Stimulated activated memory B cell treated with anti-CD40 and anti-IgM and Interleukin-4, amounts not matched to agents 10 μg/mL and 1 μg/mL and 100 μg/mL, for 72 hours (primary cell): Measurements from ENCODE around the gene IL4R.
A peak's percentile ranks its signal among the peaks of the same experiment; 100 is the strongest.
"Not testable (repeated sequence)": the region's sequence is repeated elsewhere in the genome, so short reads cannot be mapped to it uniquely, and the experiment has no call there.

Source experiments
- ATAC-seq: fragments of 150-1000 bp; cut with Tn5 transposase; 2 replicates; pipeline ENCODE4 v1.10.0; 2021
- H3K27ac Mint-ChIP-seq: one replicate; pipeline ENCODE4 v1.8.0; 2022; ENCODE audit warnings: mild to moderate bottlenecking, mixed read lengths
- H3K27me3 Mint-ChIP-seq: one replicate; pipeline ENCODE4 v1.8.0; 2022; ENCODE audit warnings: mixed read lengths
- H3K36me3 Mint-ChIP-seq: one replicate; pipeline ENCODE4 v1.8.0; 2022; ENCODE audit warnings: mixed read lengths
- H3K4me1 Mint-ChIP-seq: one replicate; pipeline ENCODE4 v1.8.0; 2022; ENCODE audit warnings: mixed read lengths
- H3K4me3 Mint-ChIP-seq: one replicate; pipeline ENCODE4 v1.8.0; 2022; ENCODE audit warnings: mild to moderate bottlenecking, moderate library complexity, mixed read lengths
- H3K9me3 Mint-ChIP-seq: one replicate; pipeline ENCODE4 v1.8.0; 2022; ENCODE audit warnings: mixed read lengths

The IL4R gene

DNA sequence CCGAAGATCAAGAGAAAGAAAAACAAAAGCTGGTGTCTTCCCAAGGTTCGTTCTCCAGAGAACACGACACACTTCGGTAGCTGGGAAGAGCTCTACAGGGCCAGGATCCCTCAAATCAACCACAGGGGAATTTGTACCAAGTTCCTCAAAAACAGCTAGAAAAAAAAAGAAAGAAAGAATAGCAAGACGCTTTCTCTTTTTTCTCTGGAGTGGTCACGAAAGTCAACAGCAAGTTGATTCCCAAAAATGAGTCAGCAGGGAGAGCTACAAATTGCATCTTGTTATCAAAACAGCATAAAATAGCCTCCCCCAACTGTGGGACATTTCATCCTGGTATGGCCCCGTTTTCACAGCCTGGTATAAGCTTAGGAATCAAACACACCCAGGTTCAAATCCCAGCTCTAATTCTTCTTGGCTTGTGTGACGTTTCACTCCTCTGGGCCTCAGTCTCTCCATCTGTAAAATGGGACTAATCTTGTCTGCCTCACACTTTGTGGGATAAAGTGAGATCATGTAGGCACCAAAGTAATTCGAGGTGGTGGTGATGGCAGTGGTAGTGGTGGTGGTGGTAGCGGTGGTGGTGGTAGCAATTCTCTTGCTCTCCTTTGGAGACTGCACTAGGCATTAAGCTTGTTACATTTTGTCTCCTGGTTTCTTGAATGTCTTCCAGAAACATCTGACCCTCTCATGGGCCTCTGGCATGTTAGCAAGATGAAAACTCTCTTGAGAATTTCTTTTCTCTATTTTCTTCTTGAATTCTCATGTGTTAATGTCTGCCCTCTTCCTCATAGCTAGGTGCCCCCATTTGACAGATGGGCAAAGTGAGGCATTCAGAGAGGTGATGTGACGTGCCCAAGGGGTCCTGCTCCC, 87.2 kb downstream of the IL4R start:
- peaks cover 31% of the 10 kb centered on the region for H3K36me3 Mint-ChIP-seq
- H3K27me3 Mint-ChIP-seq, result peaks cover 3% of the 10 kb centered on the region
- H3K27ac Mint-ChIP-seq, result peak overlapping the region; percentile 94
- H3K4me3 Mint-ChIP-seq, result peak overlapping the region; percentile 7
- no peak for ATAC-seq
- peaks cover 7% of the 10 kb centered on the region for H3K9me3 Mint-ChIP-seq
- peaks cover 70% of the 10 kb centered on the region for H3K4me1 Mint-ChIP-seq

DNA sequence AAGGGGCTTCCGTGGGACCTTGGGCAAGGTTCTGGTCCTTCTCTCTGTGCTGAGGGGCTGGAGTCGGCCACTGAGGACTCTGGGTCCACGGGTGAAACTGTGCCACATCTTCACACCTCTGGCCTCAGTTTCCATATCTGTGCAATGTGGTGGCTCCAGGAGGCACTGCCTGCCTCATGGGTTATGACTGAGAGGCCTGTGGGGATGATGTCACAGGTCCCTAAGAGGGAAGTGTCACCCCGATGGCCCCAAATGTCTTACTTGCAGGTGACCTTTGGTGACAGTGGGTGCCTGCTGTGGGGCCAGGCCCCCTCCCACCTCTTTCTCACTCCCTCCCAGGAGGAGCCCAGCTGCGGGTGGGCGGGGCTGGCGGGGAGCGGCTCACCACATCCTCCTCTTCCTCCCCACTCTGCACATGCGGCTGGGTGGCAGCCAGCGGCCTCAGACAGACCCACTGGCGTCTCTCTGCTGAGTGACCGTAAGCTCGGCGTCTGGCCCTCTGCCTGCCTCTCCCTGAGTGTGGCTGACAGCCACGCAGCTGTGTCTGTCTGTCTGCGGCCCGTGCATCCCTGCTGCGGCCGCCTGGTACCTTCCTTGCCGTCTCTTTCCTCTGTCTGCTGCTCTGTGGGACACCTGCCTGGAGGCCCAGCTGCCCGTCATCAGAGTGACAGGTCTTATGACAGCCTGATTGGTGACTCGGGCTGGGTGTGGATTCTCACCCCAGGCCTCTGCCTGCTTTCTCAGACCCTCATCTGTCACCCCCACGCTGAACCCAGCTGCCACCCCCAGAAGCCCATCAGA, 88.2 kb downstream of the IL4R start, which contains the start of gene IL21R:
IL21R (plus strand) TSS at position 407 of the 801 bp plus-strand sequence. CDS start 27,898 bp downstream, outside the sequence.
- Mint-ChIP-seq H3K27me3 (no peaks in the 10 kb centered on the region), H3K4me1 (peaks cover 80% of the 10 kb centered on the region), H3K36me3 (peaks cover 41% of the 10 kb centered on the region), H3K9me3 (peaks cover 6% of the 10 kb centered on the region), H3K4me3 (peak within 1 kb of the TSS; percentile 98), H3K27ac (peak within 1 kb of the TSS; percentile 94)
- peak; percentile 80 for ATAC-seq

DNA sequence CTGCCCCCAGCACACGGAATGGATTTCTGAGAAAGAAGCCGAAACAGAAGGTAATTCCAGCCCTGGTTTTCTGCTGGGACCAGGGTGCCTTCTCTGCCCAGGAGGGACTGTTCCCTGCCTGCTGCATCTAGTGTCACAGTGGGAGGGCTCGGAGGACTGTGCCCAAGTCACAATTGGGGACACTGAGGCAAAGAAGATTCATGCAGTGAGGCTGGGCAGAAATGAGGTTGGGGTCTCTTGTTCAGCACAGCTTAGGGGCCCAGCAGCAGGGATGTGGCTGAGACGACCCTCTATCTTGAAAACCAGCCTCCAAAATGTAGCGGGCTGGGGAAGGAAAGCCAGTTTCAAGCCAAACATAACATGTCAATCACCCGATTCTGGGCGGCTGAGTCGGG, 88.8 kb downstream of the IL4R start:
- H3K36me3 Mint-ChIP-seq, result peaks cover 46% of the 10 kb centered on the region
- peak overlapping the region; percentile 94 for H3K27ac Mint-ChIP-seq
- H3K9me3 Mint-ChIP-seq, result peaks cover 6% of the 10 kb centered on the region
- no peaks in the 10 kb centered on the region for H3K27me3 Mint-ChIP-seq
- H3K4me3 Mint-ChIP-seq, result peak overlapping the region; percentile 98
- no peak for ATAC-seq
- H3K4me1 Mint-ChIP-seq, result peaks cover 86% of the 10 kb centered on the region

DNA sequence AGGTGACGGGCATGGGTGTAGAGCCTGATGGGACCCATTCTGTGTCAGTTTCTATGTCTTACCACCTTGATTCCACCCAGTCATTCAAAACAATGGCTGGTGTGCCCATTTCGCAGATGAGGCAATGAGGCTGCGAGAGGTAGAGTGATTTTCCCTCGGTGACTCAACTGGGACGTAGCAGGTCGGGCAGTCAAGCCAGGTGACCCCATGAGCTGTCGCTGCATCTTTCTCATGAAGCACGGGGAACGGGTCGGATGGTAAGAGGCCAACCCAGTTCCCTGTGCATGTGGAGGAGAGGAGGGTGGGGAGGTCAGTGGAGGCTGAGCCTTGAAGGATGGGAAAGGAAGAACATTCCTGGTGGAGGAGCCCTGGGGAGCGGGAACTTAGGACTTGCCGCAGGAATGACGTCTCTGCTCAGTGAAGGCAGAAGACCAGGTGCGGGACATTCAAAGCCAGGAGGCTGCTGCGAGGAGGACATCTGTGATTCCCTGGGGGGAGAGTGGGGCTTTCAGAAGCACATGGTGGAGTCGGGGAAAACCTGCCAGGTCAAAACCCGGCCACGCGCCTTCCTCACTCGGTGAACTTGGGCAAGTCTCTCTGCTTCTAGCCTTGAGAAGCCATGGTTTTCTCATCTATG, 89.3 kb downstream of the IL4R start:
- Mint-ChIP-seq H3K27ac (peak overlapping the region; percentile 94), H3K4me3 (peak overlapping the region; percentile 98), H3K4me1 (peaks cover 91% of the 10 kb centered on the region), H3K27me3 (no peaks in the 10 kb centered on the region), H3K9me3 (peaks cover 6% of the 10 kb centered on the region), H3K36me3 (peaks cover 46% of the 10 kb centered on the region)
- peak; percentile 50 for ATAC-seq

DNA sequence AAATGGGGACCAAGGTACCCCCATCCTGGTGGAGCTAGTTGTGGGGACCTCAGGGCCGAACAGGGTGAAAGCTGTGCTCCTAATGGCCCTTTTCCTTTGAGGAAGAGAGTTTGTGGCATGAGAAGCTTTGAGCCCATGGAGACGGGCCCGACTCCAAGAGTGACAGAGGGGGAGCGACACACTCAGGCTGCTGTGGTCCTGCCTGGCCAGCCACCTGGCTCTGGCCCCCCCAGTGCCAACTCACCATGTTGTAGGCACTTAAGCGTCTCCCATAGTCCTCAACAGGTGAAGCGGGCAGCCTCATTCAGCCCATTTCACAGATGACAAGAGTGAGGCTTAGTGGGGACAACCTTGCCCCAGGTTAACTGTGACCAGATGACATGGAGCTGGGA, 89.8 kb downstream of the IL4R start:
- H3K4me1 Mint-ChIP-seq, result peaks cover 93% of the 10 kb centered on the region
- peaks cover 46% of the 10 kb centered on the region for H3K36me3 Mint-ChIP-seq
- no peaks in the 10 kb centered on the region for H3K27me3 Mint-ChIP-seq
- peak overlapping the region; percentile 98 for H3K4me3 Mint-ChIP-seq
- peaks cover 5% of the 10 kb centered on the region for H3K9me3 Mint-ChIP-seq
- peak overlapping the region; percentile 94 for H3K27ac Mint-ChIP-seq
- no peak for ATAC-seq

DNA sequence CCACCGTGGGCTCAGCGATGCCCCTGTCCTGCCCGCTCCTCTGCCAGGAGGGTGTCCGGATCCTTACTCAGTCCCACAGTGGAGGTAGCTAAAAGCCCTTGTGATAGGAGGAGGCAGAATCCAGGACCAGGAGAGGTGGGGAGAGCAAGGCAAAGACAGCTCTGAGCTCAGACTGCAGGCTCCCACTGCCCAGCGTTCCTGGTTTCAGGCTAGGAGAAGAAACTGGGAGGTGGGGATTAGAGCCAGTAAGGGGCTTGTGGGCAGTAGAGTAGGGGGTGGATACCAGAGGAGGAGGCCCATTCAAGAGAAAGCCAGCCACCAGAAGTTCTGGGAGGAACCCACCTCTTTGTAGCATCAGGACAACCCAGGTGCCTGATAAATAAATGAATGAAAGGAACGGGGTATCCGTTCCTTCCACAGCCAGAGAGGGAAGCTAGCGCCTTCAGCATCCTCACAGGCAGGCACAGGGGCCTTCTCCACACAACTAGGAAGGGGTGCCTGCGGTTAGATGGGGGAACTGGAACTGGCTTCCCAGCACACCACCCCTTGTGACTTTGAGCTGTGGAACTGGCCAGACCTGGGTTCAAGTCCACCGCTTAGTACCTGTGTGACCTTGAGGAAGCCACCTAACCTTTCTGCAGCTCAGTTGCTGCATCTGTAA, 90.5 kb downstream of the IL4R start:
- Mint-ChIP-seq H3K27ac (peak overlapping the region; percentile 94), H3K27me3 (no peaks in the 10 kb centered on the region), H3K4me3 (peak overlapping the region; percentile 98), H3K4me1 (peaks cover 89% of the 10 kb centered on the region), H3K9me3 (peaks cover 3% of the 10 kb centered on the region), H3K36me3 (peaks cover 46% of the 10 kb centered on the region)
- ATAC-seq, result no peak

DNA sequence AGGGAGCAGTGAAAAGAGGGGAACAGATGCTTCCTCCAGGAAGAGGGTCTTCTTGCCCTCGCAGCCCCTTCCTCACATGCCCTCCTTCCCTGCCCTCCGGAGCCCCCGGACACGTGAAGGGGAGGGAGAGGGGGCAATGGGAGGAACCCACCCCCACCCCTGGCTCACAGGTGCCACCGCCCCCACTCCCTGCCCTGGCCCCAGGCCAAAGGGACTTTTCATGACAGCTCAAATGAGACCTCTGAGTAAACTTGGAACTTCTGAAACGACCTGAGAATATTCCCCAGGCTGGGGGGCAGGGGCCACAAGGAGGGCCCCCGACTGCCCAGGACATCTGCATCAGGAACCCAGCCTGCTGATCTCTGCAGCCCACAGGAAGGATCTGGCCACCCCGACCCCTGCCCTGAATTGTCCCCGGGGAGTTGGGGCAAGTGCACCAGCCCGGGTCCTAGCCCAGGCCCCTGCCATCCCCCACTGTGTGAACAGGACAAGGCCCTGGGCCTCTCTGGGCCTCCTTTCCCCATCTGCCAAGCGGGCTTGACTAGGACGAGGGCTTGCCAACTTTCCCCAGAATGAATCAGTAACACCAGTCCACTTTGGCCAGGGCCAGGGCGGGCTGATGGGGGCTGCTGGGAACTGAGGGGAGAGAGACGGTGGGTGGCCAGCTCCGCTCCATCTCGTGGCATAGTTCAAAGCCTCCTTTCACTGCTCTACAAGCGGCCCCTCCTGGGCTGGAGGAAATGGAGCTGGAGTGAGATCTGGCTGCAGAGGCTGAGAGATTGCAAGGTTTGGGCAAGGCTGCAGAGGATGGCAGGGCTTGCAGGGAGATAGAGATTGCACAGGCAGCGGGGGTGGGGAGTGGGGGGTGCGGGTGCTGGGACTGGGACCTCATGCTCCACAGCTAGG, 92.0 kb downstream of the IL4R start:
- H3K36me3 Mint-ChIP-seq, result peaks cover 51% of the 10 kb centered on the region
- peaks cover 79% of the 10 kb centered on the region for H3K4me1 Mint-ChIP-seq

DNA sequence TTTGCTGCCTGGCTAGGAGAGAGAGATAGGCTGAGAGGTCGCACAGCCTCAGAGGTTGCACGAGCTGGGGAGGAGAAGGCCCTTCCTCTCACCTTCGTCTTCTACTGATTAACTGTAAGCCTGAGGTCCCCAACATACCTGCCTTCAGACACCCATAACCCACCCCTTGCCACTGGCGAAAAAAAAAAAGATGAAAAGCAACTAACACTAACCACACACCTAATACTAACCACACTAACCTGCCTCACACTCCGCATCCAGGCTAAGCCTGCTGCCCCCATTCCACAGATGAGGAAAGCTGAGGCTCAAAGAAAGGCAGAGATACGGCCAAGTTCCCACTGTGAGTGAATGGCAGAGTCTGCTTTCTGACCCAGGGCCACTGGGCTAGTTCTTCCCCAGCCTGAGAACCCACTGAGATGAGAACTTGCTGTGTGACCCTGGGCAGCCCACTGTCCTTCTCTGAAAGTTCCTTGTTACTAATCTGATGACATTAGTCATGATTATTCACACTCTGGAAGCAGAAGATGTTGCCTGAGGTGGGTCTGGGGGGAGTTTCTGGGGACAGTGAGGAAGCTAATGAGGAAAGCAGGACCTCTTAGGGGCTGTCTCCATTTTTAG, 92.8 kb downstream of the IL4R start:
- ATAC-seq, result no peak
- Mint-ChIP-seq H3K9me3 (no peaks in the 10 kb centered on the region), H3K27ac (peak overlapping the region; percentile 94), H3K4me1 (peaks cover 79% of the 10 kb centered on the region), H3K27me3 (no peaks in the 10 kb centered on the region), H3K36me3 (peaks cover 59% of the 10 kb centered on the region), H3K4me3 (peak overlapping the region; percentile 69)

More for the DNA sequence above, 92.0 kb downstream of the IL4R start:
- H3K27me3 Mint-ChIP-seq, result no peaks in the 10 kb centered on the region
- ATAC-seq, result peak; percentile 47
- H3K27ac Mint-ChIP-seq, result peak overlapping the region; percentile 94
- H3K9me3 Mint-ChIP-seq, result no peaks in the 10 kb centered on the region
- H3K4me3 Mint-ChIP-seq, result peak overlapping the region; percentile 69

DNA sequence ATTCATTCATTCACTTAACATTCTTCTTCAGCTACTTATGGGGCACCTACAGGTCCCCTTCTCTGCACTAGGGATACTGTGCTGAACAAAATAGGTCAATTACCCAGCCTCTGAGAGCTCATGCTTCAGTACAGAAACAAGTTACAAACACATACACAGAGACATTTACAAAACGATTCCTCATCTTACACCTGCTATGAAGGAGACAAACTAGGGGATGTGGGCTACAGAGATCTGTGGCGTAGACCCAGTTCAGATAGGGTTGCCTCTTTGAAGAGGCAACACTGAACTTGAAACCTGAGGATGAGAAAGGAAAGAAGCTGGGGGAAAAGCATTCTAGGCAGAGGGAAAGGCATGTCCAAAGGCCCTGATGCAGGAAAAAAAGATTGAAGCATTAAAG, 93.4 kb downstream of the IL4R start:
- H3K9me3 Mint-ChIP-seq, result peaks cover 3% of the 10 kb centered on the region
- H3K27me3 Mint-ChIP-seq, result no peaks in the 10 kb centered on the region
- peak overlapping the region; percentile 69 for H3K4me3 Mint-ChIP-seq
- H3K27ac Mint-ChIP-seq, result peak overlapping the region; percentile 94
- no peak for ATAC-seq
- peaks cover 79% of the 10 kb centered on the region for H3K4me1 Mint-ChIP-seq
- H3K36me3 Mint-ChIP-seq, result peaks cover 64% of the 10 kb centered on the region

DNA sequence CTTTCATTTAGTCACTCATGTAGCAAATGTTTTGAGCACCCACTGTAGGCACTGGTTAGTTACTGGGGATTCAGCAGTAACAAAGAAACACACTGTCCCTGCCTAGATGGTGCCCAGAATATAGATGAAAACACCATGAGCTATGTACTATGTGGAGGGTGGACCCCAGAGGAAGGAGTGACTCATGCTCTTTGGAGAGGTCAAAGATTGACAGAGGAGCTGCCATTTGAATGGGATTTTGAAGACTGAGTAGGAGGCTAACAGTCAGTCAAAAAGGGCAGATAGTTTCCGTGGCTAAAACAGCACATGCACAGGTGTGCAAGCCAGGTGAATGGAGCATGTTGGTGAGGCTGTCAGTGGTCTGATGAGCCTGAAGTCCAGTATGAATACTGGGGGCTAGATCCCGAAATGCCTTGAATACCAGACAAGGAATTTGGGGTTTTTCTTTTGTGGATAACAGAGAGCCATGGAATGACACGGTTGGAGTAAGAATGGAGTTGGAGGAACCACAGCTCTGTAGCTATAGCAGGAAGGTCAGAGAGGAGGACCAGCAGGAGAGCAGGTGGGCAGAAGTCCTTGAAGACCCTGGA, 94.3 kb downstream of the IL4R start:
- Mint-ChIP-seq H3K27me3 (no peaks in the 10 kb centered on the region), H3K27ac (peak overlapping the region; percentile 94), H3K4me1 (peaks cover 79% of the 10 kb centered on the region), H3K36me3 (peaks cover 70% of the 10 kb centered on the region), H3K4me3 (peak overlapping the region; percentile 67), H3K9me3 (peaks cover 4% of the 10 kb centered on the region)
- ATAC-seq, result peak; percentile 77

DNA sequence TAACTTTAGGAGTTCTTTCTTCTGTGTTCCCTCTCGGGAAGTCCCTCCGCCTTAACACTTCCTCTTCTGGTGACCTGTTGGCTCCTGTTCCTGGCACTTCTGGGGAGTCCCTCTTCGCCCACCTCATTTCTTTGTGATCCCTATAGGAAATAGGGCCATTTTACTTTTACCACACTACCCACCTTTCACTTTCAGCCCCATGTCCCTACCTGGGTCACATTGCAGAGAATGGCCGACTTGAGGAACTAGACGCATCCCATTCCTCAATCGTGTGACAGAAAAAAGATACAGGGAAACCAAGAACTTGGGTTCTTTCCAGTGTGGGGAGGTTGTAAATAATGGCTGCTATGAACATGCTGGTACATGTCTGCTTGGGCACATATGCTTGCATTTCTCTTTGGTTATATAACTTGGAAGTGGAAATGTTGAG, 94.8 kb downstream of the IL4R start:
- peak overlapping the region; percentile 94 for H3K27ac Mint-ChIP-seq
- ATAC-seq, result peak; percentile 62
- H3K9me3 Mint-ChIP-seq, result peaks cover 7% of the 10 kb centered on the region
- peaks cover 79% of the 10 kb centered on the region for H3K4me1 Mint-ChIP-seq
- peak overlapping the region; percentile 67 for H3K4me3 Mint-ChIP-seq
- peaks cover 70% of the 10 kb centered on the region for H3K36me3 Mint-ChIP-seq
- no peaks in the 10 kb centered on the region for H3K27me3 Mint-ChIP-seq

DNA sequence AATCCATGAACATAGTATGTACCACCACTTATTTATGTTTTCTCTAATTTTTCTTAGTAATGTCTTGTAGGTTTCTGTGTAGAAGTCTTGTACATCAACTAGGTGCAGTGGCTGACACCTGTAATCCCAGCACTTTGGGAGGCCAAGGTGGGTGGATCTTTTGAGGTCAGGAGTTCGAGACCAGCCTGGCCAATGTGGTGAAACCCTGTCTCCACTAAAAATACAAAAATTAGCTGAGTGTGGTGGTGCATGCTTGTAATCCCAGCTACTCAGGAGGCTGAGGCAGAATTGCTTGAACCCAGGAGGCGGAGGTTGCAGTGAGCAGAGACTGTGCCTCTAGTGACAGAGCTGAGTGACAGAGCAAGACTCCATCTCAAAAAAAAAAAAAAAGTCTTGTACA, 96.2 kb downstream of the IL4R start:
- not testable (repeated sequence) for H3K9me3 Mint-ChIP-seq, H3K27me3 Mint-ChIP-seq, H3K27ac Mint-ChIP-seq, H3K4me3 Mint-ChIP-seq, ATAC-seq
- Mint-ChIP-seq H3K4me1 (peaks cover 71% of the 10 kb centered on the region), H3K36me3 (peaks cover 66% of the 10 kb centered on the region)

DNA sequence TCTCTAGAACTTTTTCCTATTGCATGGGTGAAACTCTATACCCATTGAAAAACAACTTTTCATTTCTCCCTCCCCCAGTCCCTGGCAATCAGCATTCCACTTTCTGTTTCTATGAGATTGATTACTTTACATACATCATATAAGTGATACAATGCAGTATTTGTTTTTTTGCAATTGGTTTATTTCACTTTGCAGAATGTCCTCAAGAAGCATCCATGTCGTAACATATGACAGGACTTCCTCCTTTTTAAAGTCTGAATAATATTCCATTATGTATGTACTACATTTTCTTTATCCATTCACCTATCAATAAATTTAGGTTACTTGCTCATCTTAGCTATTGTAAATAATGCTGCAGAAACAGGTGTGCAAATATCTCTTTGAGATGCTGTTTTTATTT, 97.0 kb downstream of the IL4R start:
- no peak overlapping the region for H3K4me3 Mint-ChIP-seq
- peaks cover 72% of the 10 kb centered on the region for H3K4me1 Mint-ChIP-seq
- no peak for ATAC-seq
- H3K27me3 Mint-ChIP-seq, result no peaks in the 10 kb centered on the region
- no peak overlapping the region for H3K27ac Mint-ChIP-seq
- H3K9me3 Mint-ChIP-seq, result peaks cover 7% of the 10 kb centered on the region
- peaks cover 63% of the 10 kb centered on the region for H3K36me3 Mint-ChIP-seq
